WTC11 (cell line): ENCODE measurements around the gene DDX51.

Experiments used
- CREB1 ChIP-seq: sonication (generic); formaldehyde crosslinking; IDR thresholded peaks from 2 replicates; pipeline ENCODE4 v1.8.0; 2023; ENCODE audit warnings: mild to moderate bottlenecking, missing genetic modification reagents
- TF ChIP-seq, protein P1 (sequence below): sonication (generic); formaldehyde crosslinking; IDR thresholded peaks from 2 replicates; pipeline ENCODE4 v1.8.1; 2022; ENCODE audit warnings: mild to moderate bottlenecking, moderate library complexity, missing genetic modification reagents

DNA sequence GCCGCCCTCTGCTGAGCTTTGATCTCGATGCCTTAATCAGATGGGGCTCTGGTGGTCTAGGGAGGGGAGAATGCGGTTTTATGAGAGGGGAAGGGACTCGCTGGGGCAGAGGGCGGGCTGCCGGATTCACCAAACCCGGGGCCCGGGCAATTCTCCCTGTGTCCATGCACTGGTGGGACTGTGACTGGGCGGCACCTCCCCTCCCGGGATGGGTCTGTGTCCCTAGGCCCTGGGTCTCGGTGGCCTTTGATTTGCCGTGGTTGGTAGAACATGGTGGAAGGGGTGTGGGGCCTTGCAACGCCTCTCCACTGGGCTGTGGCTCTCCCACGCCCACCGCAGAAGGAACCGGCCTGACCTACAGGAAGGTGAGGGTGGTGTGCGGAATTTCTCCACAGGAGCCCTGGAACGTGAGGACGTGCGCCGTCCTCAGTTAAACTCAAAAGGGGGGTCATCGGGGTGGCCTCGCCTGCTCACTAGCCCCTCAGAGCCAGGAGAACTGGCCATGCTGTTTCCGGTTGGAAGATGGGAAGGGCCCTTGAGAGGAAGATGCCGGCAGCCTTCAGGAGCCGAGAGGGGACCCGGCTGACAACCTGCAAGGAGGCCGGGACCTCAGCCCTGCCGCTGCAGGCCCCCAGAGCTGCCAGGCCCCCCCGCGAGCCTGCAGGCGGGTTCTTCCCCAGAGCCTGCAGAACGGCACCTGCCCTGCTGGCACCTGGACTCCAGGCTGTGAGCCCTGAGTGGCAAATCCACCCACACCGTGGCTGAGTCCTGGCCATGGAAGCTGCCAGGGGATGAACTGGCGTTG is 43.7 kb upstream of the DDX51 start:
- no peak for TF ChIP-seq CREB1 (CRISPR knock-in tag)
- TF ChIP-seq, protein P1, sequence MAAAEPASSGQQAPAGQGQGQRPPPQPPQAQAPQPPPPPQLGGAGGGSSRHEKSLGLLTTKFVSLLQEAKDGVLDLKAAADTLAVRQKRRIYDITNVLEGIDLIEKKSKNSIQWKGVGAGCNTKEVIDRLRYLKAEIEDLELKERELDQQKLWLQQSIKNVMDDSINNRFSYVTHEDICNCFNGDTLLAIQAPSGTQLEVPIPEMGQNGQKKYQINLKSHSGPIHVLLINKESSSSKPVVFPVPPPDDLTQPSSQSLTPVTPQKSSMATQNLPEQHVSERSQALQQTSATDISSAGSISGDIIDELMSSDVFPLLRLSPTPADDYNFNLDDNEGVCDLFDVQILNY = no peak
